Measurements from ENCODE around the gene SFN. TPM values are rescaled to one million over a fixed set of nuclear protein-coding genes. Genes with fewer than 3 reads are reported as not detected.

SFN gene
- total RNA-seq, 1 donor from 2014 or later: 47.5 TPM

- TF ChIP-seq CTCF (IDR thresholded peaks at IDR 0.05): no peak
- ATAC-seq (no peak), DNase-seq (no peak)
- H3K4me3 ChIP-seq: no peak overlapping the region
- peaks cover 5% of the 10 kb centered on the region for H3K4me1 ChIP-seq
- H3K27me3 ChIP-seq (ENCODE audit: low read depth): no peaks in the 10 kb centered on the region
- intact Hi-C loops (cut with DNase I): no loop called here
- no peaks in the 10 kb centered on the region for H3K9me3 ChIP-seq
- H3K36me3 ChIP-seq: peaks cover 55% of the 10 kb centered on the region
- H3K27ac ChIP-seq: no peak overlapping the region
Observed at GRCh38 chr1:26856604-26857469, 6.1 kb upstream of the SFN start.

DNA sequence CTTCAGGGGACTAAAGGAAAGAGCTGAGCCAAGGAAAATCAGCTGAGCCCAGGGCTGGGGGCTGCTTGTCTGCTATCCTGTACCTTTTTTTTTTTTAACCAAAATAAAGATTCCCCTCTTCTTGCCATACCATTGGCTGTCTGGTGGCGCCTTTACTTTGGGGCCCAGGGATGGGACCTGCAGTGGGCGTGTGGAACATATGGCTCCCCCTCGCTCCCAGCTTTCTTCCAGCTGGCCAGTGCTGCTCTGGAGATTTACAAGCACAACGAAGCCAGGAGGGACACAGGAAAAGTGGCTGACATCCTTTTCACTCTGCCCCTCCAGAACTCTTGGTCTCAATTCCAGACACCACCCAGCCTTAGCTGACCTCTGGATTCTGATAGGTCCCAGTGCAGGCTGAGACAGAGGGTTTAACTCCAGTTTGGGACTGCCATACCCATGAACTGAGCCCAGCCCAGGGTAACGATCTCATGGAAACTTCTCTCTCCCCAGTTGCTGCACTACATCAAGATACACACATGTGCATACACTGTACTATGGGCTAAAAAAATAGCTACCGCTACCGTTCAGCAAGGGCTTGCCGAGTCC is 5.4 kb upstream of the SFN start:
- H3K9me3 ChIP-seq: no peaks in the 10 kb centered on the region
- intact Hi-C loops (cut with DNase I): no loop called here
- no peak overlapping the region for H3K4me3 ChIP-seq
- no peaks in the 10 kb centered on the region for H3K27me3 ChIP-seq (ENCODE audit: low read depth)
- H3K27ac ChIP-seq: no peak overlapping the region
- ATAC-seq: no peak
- H3K4me1 ChIP-seq: peaks cover 5% of the 10 kb centered on the region
- H3K36me3 ChIP-seq: peaks cover 48% of the 10 kb centered on the region
- TF ChIP-seq CTCF (IDR thresholded peaks at IDR 0.05): no peak
- DNase-seq: no peak

GRCh38 chr1:26858160-26858559 is 4.8 kb upstream of the SFN start:
- H3K27me3 ChIP-seq (ENCODE audit: low read depth): no peaks in the 10 kb centered on the region
- no peak overlapping the region for H3K27ac ChIP-seq
- DNase-seq (no peak), ATAC-seq (no peak)
- intact Hi-C loops (cut with DNase I): no loop called here
- H3K9me3 ChIP-seq: no peaks in the 10 kb centered on the region
- peaks cover 1% of the 10 kb centered on the region for H3K4me1 ChIP-seq
- H3K4me3 ChIP-seq: no peak overlapping the region
- H3K36me3 ChIP-seq: peaks cover 42% of the 10 kb centered on the region
- TF ChIP-seq CTCF (IDR thresholded peaks at IDR 0.05): no peak

GRCh38 chr1:26858891-26859640 is 3.9 kb upstream of the SFN start:
- Histone ChIP-seq H3K27ac (no peak overlapping the region), H3K4me1 (peaks cover 8% of the 10 kb centered on the region), H3K4me3 (no peak overlapping the region), H3K36me3 (peaks cover 33% of the 10 kb centered on the region), H3K9me3 (no peaks in the 10 kb centered on the region), H3K27me3 (ENCODE audit: low read depth) (no peaks in the 10 kb centered on the region)
- ATAC-seq (no peak), DNase-seq (no peak)
- TF ChIP-seq CTCF (IDR thresholded peaks at IDR 0.05): no peak
- intact Hi-C loops (cut with DNase I): no loop called here

DNA sequence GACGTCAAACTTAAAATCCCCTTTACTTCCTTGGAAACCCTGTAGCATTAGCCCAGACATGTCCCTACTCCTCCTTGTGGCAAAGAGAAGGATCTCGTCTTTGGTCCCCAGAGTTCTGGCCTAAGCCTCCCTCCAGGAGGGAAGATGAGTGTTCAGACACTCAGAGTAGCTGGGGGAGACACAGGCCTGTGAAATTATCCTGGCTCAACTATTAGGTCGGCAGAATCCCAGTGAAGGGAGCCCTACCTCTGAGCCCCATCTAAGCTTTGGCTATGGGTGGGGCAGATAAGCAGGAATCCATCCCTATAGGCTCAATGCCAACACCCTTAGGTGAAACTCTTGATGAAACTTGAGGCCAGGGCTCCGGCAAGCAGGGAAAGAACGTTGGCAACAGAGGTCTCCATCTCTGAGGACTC is 1.7 kb upstream of the SFN start:
- Histone ChIP-seq H3K27me3 (ENCODE audit: low read depth) (no peaks in the 10 kb centered on the region), H3K4me1 (peaks cover 23% of the 10 kb centered on the region), H3K4me3 (no peak overlapping the region), H3K27ac (peak overlapping the region; percentile 99), H3K9me3 (no peaks in the 10 kb centered on the region), H3K36me3 (peaks cover 12% of the 10 kb centered on the region)
- DNase-seq: no peak
- intact Hi-C loops (cut with DNase I): no loop called here
- ATAC-seq: no peak
- TF ChIP-seq CTCF (IDR thresholded peaks at IDR 0.05): no peak
